Esophagus squamous epithelium (tissue), 4 donors: Measurements from ENCODE around the gene FBLIM1.
"Not testable (repeated sequence)": the region's sequence is repeated elsewhere in the genome, so short reads cannot be mapped to it uniquely, and the experiment has no call there.

Experiments
- POLR2A ChIP-seq, 4 donors: fragments of 450-650 bp; IDR thresholded peaks; one replicate each; pipeline ENCODE4 v1.6.1; 2017; ENCODE audit warnings: antibody characterized with exemption in 4 of 4, mild to moderate bottlenecking in 4 of 4, moderate library complexity in 3 of 4
- TF ChIP-seq, protein P1 (sequence below), 6 experiments: fragments of 450-650 bp in 4 of 6; fragments of 200-600 bp in 2 of 6; sonication (generic) in 2 of 6; IDR thresholded peaks; one replicate each; pipeline ENCODE4 v1.5.1; 2016 to 2019; ENCODE audit warnings: antibody characterized with exemption in 6 of 6, mild to moderate bottlenecking in 4 of 6, moderate library complexity in 4 of 6

DNA sequence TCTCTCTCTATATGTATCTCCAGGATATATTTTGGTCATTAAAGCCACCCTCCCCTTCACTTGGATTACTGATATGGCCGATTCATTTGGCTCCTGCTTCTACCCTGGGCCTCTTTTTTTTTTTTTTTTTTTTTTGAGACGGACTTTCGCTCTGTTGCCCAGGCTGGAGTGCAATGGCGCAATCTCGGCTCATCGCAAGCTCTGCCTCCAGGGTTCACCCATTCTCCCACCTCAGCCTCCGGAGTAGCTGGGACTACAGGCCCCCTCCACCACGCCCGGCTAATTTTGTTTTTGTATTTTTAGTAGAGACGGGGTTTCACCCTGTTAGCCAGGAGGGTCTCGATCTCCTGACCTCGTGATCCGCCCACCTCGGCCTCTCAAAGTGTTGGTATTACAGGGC is 70.3 kb downstream of the FBLIM1 start:
- TF ChIP-seq, protein P1, sequence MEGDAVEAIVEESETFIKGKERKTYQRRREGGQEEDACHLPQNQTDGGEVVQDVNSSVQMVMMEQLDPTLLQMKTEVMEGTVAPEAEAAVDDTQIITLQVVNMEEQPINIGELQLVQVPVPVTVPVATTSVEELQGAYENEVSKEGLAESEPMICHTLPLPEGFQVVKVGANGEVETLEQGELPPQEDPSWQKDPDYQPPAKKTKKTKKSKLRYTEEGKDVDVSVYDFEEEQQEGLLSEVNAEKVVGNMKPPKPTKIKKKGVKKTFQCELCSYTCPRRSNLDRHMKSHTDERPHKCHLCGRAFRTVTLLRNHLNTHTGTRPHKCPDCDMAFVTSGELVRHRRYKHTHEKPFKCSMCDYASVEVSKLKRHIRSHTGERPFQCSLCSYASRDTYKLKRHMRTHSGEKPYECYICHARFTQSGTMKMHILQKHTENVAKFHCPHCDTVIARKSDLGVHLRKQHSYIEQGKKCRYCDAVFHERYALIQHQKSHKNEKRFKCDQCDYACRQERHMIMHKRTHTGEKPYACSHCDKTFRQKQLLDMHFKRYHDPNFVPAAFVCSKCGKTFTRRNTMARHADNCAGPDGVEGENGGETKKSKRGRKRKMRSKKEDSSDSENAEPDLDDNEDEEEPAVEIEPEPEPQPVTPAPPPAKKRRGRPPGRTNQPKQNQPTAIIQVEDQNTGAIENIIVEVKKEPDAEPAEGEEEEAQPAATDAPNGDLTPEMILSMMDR (IDR thresholded peaks at IDR 0.05), result not testable (repeated sequence)
- not testable (repeated sequence) for TF ChIP-seq POLR2A (IDR thresholded peaks at IDR 0.05)
